ENCODE results near the gene HMGN1.

HMGN1 gene

GRCh38 chr21:39353295-39353694, 4.4 kb upstream of the HMGN1 start:
- no peak for TF ChIP-seq CTCF (IDR thresholded peaks at IDR 0.05; ENCODE audit: extremely low read depth, insufficient read depth, missing control alignments)
- in situ Hi-C loops (cut with MboI; ENCODE audit: low pct_unique_long_range_greater_than_20kb, low sequenced_read_pairs, unreplicated experiment) = no loop called here
- DNase-seq (ENCODE audit: low spot score) = no peak

GRCh38 chr21:39350094-39351005, 1.5 kb upstream of the HMGN1 start:
- no peak for TF ChIP-seq CTCF (IDR thresholded peaks at IDR 0.05; ENCODE audit: extremely low read depth, insufficient read depth, missing control alignments)
- no peak for DNase-seq (ENCODE audit: low spot score)
- in situ Hi-C loops (cut with MboI; ENCODE audit: low pct_unique_long_range_greater_than_20kb, low sequenced_read_pairs, unreplicated experiment) = no loop called here

GRCh38 chr21:39349211-39350093, 564 bp upstream of the HMGN1 start:
- in situ Hi-C loops (cut with MboI; ENCODE audit: low pct_unique_long_range_greater_than_20kb, low sequenced_read_pairs, unreplicated experiment) = no loop called here
- TF ChIP-seq CTCF (IDR thresholded peaks at IDR 0.05; ENCODE audit: extremely low read depth, insufficient read depth, missing control alignments) = no peak
- peak; percentile 98 for DNase-seq (ENCODE audit: low spot score)

- peak; percentile 23 for DNase-seq (ENCODE audit: low spot score)
- no peak for TF ChIP-seq CTCF (IDR thresholded peaks at IDR 0.05; ENCODE audit: extremely low read depth, insufficient read depth, missing control alignments)
- in situ Hi-C loops (cut with MboI; ENCODE audit: low pct_unique_long_range_greater_than_20kb, low sequenced_read_pairs, unreplicated experiment) = no loop called here
Measured at GRCh38 chr21:39348040-39348354, 891 bp downstream of the HMGN1 start.

- no peak for TF ChIP-seq CTCF (IDR thresholded peaks at IDR 0.05; ENCODE audit: extremely low read depth, insufficient read depth, missing control alignments)
- in situ Hi-C loops (cut with MboI; ENCODE audit: low pct_unique_long_range_greater_than_20kb, low sequenced_read_pairs, unreplicated experiment) = no loop called here
- no peak for DNase-seq (ENCODE audit: low spot score)
Measured at GRCh38 chr21:39347537-39347936, 1.4 kb downstream of the HMGN1 start.

GRCh38 chr21:39346671-39347331, 2.1 kb downstream of the HMGN1 start:
- no peak for TF ChIP-seq CTCF (IDR thresholded peaks at IDR 0.05; ENCODE audit: extremely low read depth, insufficient read depth, missing control alignments)
- in situ Hi-C loops (cut with MboI; ENCODE audit: low pct_unique_long_range_greater_than_20kb, low sequenced_read_pairs, unreplicated experiment) = no loop called here
- no peak for DNase-seq (ENCODE audit: low spot score)

Measured in GM13977 (cell line).